Heart right ventricle (tissue), 16 donors: Measurements from ENCODE around the gene HAAO. TPM values are rescaled to one million over a fixed set of nuclear protein-coding genes. Genes with fewer than 3 reads are reported as not detected.

Experiments
- ATAC-seq, 8 donors: fragments of 200-7000 bp; cut with Tn5 transposase; one replicate each; pipeline ENCODE4 v1.9.1; 2020; ENCODE audit warnings: mild to moderate bottlenecking in 8 of 8, moderate library complexity in 8 of 8, moderate number of reproducible peaks in 1 of 8
- DNase-seq, 2 donors: peaks; one replicate each; pipeline ENCODE4 v3.0.0-alpha.2; 2020
- H3K27ac ChIP-seq, 10 donors: fragments of 200-600 bp; sonication (generic) in 2 of 10; one replicate each; pipeline versions ENCODE4 v1.5.0 to v1.8.0; 2020 to 2022; ENCODE audit warnings: mild to moderate bottlenecking in 3 of 10
- H3K27me3 ChIP-seq, 7 donors: fragments of 200-600 bp; one replicate each; pipeline ENCODE4 v1.8.0; 2021 to 2022; ENCODE audit warnings: mild to moderate bottlenecking in 2 of 7
- H3K36me3 ChIP-seq, 9 donors: fragments of 200-600 bp; sonication (generic) in 1 of 9; one replicate each; pipeline versions ENCODE4 v1.5.0 to v1.8.0; 2020 to 2022; ENCODE audit warnings: mild to moderate bottlenecking in 2 of 9
- H3K4me1 ChIP-seq, 9 donors: fragments of 200-600 bp; sonication (generic) in 1 of 9; one replicate each; pipeline versions ENCODE4 v1.5.0 to v1.8.0; 2020 to 2022; ENCODE audit warnings: mild to moderate bottlenecking in 4 of 9
- H3K4me3 ChIP-seq, 10 donors: fragments of 200-600 bp; sonication (generic) in 2 of 10; one replicate each; pipeline versions ENCODE4 v1.5.0 to v1.8.0; 2020 to 2022; ENCODE audit warnings: mild to moderate bottlenecking in 7 of 10, moderate library complexity in 2 of 10
- H3K9me3 ChIP-seq, 11 donors: fragments of 200-600 bp in 10 of 11; sonication (generic) in 2 of 11; one replicate each; pipeline versions ENCODE4 v1.5.0 to v1.8.0; 2013 to 2022; ENCODE audit warnings: mild to moderate bottlenecking in 2 of 11, control low read depth in 1 of 11, moderate library complexity in 1 of 11
- WGBS, 2 donors: extraction: QIAGEN DNeasy Blood & Tissue Kit; methylation state at CpG; one replicate each; pipeline ENCODE4 v1.1.7; 2013; ENCODE audit warnings: inconsistent platforms in 1 of 2; 5-methylcytosine and 5-hydroxymethylcytosine counted together
- intact Hi-C, 10 donors: fragments of 100-400 bp; cut with DNase I; formaldehyde crosslinking; loops; one replicate each; pipeline versions ENCODE4 v1.11.1 to v1.14.2; 2022
- long read RNA-seq, 3 donors: library from polyadenylated mRNA; unstranded; transcript quantifications; one replicate each; pipeline ENCODE4 v2.0.0, GENCODE V29; 2020 to 2021
- polyA plus RNA-seq, 2 donors: library from polyadenylated mRNA; stranded (reverse); fragments of 200-250 nt; gene quantifications; one replicate each; pipeline ENCODE4 v1.2.3, GENCODE V29; 2013
- total RNA-seq, 10 donors: library from RNA; stranded (reverse); fragmentation: NEBNext Ultra II Directional in 3 of 10; extraction: Animal tissue kit (Norgen Biotek cat#: 25700) in 3 of 10; gene quantifications; one replicate each; pipeline versions ENCODE4 v1.2.1 to v1.2.4, GENCODE V29; 2021 to 2023
- TF ChIP-seq, protein P1 (sequence below), 9 donors: fragments of 200-600 bp; sonication (generic) in 2 of 9; IDR thresholded peaks; one replicate each; pipeline versions ENCODE4 v1.5.0 to v1.8.0; 2021 to 2022; ENCODE audit warnings: antibody characterized with exemption in 9 of 9, mild to moderate bottlenecking in 5 of 9, moderate library complexity in 1 of 9
- donor health status: Arrhythmogenic right ventricular cardiomyopathy.
- donor health status: ischemic (EF 13 %, LVEDD 7.1; RV severe dilation, severe dysfunction).
- donor health status: healthy with polysubstance abuse.
- donor health status: DM: no; HTN: yes; CAD: no.
- donor health status: DM: no; HTN: no; CAD: no.
- donor health status: ischemic (EF 25% LVEDD 6.9; RV normal size, moderate dysfunction).
- donor health status: ischemic (EF 25% LVEDD 5.7; RV mildly dilated, moderate dysfunction).
- donor health status: healthy.
- donor health status: DM: yes; HTN: yes; CAD: no.
- donor health status: Ischemic cardiomyopathy.
- donor health status: ischemic (EF 35%, LVEDD 5.7; RV mildly dilated, moderate dysfunction).
- donor health status: nonischemic (EF 11% LVEDD 7.7; RV severe dilation, severe dysfunction).
- donor health status: DM: yes; HTN: yes; CAD: no.
- donor health status: PGD.
- donor health status: ischemic (EF 29% LVEDD 5.4; RV normal size, mild dysfunction).
- donor health status: nonischemic (EF 23%, LVEDD 6.1; RV moderate dilation, normal function).

The HAAO gene
- 1 to 10 TPM in 9 of 10 donors, under 1 TPM in 1; 0.80 to 5.0 (median 2.7) TPM for total RNA-seq
- polyA plus RNA-seq: 1 to 10 TPM; 2.0 to 6.4 TPM
- long read RNA-seq, donor 1, partial matches to known transcripts: 1 of 3 reads
- long read RNA-seq, donor 1, other reads (novel, unspliced or antisense): 2 of 3 reads
- long read RNA-seq, donor 2, partial matches to known transcripts: 0 of 5 reads
- long read RNA-seq, donor 2, other reads (novel, unspliced or antisense): 1 of 5 reads
- long read RNA-seq, donor 3, partial matches to known transcripts: 1 of 6 reads
- long read RNA-seq, donor 3, other reads (novel, unspliced or antisense): 1 of 6 reads

- 1 to 2% methylated on average over 75 of the region's 75 CpGs for WGBS, 2 donors
- DNase-seq (peak; percentile 44 to 67), ATAC-seq (peak; percentile 38 to 80 (median 54))
- intact Hi-C loops: no loop called here
- peak within 1 kb of the TSS; percentile 50 to 75 (median 67) for H3K4me3 ChIP-seq
- peak within 1 kb of the TSS; percentile 80 to 98 (median 90) for H3K27ac ChIP-seq
- H3K27me3 ChIP-seq: peaks cover 0 to 21% (median 12%) of the 10 kb centered on the region in 7 donors
- no peaks in the 10 kb centered on the region for H3K36me3 ChIP-seq
- H3K9me3 ChIP-seq: no peaks in the 10 kb centered on the region
- H3K4me1 ChIP-seq: peaks cover 0 to 38% (median 7%) of the 10 kb centered on the region in 9 donors
- TF ChIP-seq, protein P1, sequence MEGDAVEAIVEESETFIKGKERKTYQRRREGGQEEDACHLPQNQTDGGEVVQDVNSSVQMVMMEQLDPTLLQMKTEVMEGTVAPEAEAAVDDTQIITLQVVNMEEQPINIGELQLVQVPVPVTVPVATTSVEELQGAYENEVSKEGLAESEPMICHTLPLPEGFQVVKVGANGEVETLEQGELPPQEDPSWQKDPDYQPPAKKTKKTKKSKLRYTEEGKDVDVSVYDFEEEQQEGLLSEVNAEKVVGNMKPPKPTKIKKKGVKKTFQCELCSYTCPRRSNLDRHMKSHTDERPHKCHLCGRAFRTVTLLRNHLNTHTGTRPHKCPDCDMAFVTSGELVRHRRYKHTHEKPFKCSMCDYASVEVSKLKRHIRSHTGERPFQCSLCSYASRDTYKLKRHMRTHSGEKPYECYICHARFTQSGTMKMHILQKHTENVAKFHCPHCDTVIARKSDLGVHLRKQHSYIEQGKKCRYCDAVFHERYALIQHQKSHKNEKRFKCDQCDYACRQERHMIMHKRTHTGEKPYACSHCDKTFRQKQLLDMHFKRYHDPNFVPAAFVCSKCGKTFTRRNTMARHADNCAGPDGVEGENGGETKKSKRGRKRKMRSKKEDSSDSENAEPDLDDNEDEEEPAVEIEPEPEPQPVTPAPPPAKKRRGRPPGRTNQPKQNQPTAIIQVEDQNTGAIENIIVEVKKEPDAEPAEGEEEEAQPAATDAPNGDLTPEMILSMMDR (IDR thresholded peaks at IDR 0.05): peak in 6 of 9 donors; percentile 16 to 53 (median 34)
These were observed at the start of gene HAAO for GRCh38 chr2:42792583-42793333. Gene HAAO, minus strand, starts transcription at chr2:42792583. Its CDS starts 47 bp downstream, at chr2:42792536.

DNA sequence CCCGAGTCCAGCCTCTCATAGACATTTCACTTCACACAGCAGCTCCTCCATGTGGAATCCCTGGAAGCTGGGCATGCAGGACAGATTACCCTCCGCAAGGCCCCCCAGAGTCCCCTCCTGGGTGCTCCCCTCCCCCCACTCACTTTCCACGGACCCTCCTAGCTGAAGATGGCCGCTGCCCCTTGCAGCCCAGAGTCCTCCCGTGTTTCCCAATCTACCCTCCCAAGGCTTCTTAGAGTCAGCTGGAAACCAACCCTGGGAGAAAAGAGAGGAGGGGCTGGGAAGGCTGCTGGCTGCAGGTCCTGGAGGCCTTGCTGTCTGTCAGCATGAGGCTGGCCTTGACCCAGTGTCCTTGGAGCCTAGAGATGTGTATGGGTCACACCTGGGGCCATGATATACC lies 49.0 kb upstream of the HAAO start:
- 88 to 90% methylated on average over 5 of the region's 5 CpGs for WGBS, 2 donors
- H3K4me3 ChIP-seq: no peak overlapping the region
- H3K27ac ChIP-seq: peak overlapping the region in 2 of 10 donors; percentile 29 to 36
- no peak for DNase-seq
- H3K4me1 ChIP-seq: peaks cover 0 to 31% (median 17%) of the 10 kb centered on the region in 9 donors
- intact Hi-C loops: loop anchor here in 1 of 10 donors (10.0 kb wide), 1 partner anchor 393 kb away; no protein-coding TSS in a partner anchor
- no peak for ATAC-seq
- no peaks in the 10 kb centered on the region for H3K9me3 ChIP-seq
- no peaks in the 10 kb centered on the region for H3K36me3 ChIP-seq
- TF ChIP-seq, protein P1 (IDR thresholded peaks at IDR 0.05): no peak
- H3K27me3 ChIP-seq: no peaks in the 10 kb centered on the region

- H3K4me3 ChIP-seq: no peak overlapping the region
- no peaks in the 10 kb centered on the region for H3K27me3 ChIP-seq
- no peaks in the 10 kb centered on the region for H3K36me3 ChIP-seq
- intact Hi-C loops: loop anchor here in 1 of 10 donors (10.0 kb wide), 1 partner anchor 394 kb away; no protein-coding TSS in a partner anchor
- ATAC-seq: no peak
- no peaks in the 10 kb centered on the region for H3K9me3 ChIP-seq
- TF ChIP-seq, protein P1 (IDR thresholded peaks at IDR 0.05): no peak
- H3K27ac ChIP-seq: peak overlapping the region in 3 of 10 donors; percentile 22 to 36 (median 29)
- H3K4me1 ChIP-seq: peaks cover 0 to 32% (median 22%) of the 10 kb centered on the region in 9 donors
- 89 to 92% methylated on average over 6 of the region's 6 CpGs for WGBS, 2 donors
- DNase-seq: no peak
These were observed 48.4 kb upstream of the HAAO start for GRCh38 chr2:42840760-42841159.

- Histone ChIP-seq H3K4me3 (no peak overlapping the region), H3K4me1 (peaks cover 0 to 26% (median 19%) of the 10 kb centered on the region in 9 donors), H3K27me3 (no peaks in the 10 kb centered on the region), H3K9me3 (no peaks in the 10 kb centered on the region), H3K27ac (peak overlapping the region in 2 of 10 donors; percentile 22 to 36), H3K36me3 (no peaks in the 10 kb centered on the region)
- intact Hi-C loops: loop anchor here in 1 of 10 donors (10.0 kb wide), 1 partner anchor 395 kb away; no protein-coding TSS in a partner anchor
- ATAC-seq (peak in 4 of 8 donors; percentile 22 to 56 (median 38)), DNase-seq (no peak)
- TF ChIP-seq, protein P1 (IDR thresholded peaks at IDR 0.05): no peak
- WGBS, 2 donors: 66 to 71% methylated on average over 4 of the region's 4 CpGs
These were observed 47.6 kb upstream of the HAAO start for GRCh38 chr2:42839809-42840501.
